ENCODE results near the gene TXNIP.

The TXNIP gene

GRCh38 chr1:146012703-146013558 lies 16.6 kb upstream of the TXNIP start:
- DNase-seq (ENCODE audit: low read depth in 4 of 4, low spot score in 1 of 4) = no peak

- no peak for DNase-seq (ENCODE audit: low read depth in 4 of 4, low spot score in 1 of 4)
Observed at GRCh38 chr1:146010126-146010738, 13.9 kb upstream of the TXNIP start.

GRCh38 chr1:146007489-146008133 lies 11.2 kb upstream of the TXNIP start:
- no peak for DNase-seq (ENCODE audit: low read depth in 4 of 4, low spot score in 1 of 4)

- no peak for DNase-seq (ENCODE audit: low read depth in 4 of 4, low spot score in 1 of 4)
Observed at GRCh38 chr1:146001709-146002108, 5.3 kb upstream of the TXNIP start.

GRCh38 chr1:145999321-146000024 lies 3.1 kb upstream of the TXNIP start:
- no peak for DNase-seq (ENCODE audit: low read depth in 4 of 4, low spot score in 1 of 4)

- no peak for DNase-seq (ENCODE audit: low read depth in 4 of 4, low spot score in 1 of 4)
Observed at GRCh38 chr1:145997718-145998023, 1.3 kb upstream of the TXNIP start.

GRCh38 chr1:145997016-145997717 lies 788 bp upstream of the TXNIP start:
- DNase-seq (ENCODE audit: low read depth in 4 of 4, low spot score in 1 of 4) = no peak

GRCh38 chr1:145995964-145996432 lies 381 bp downstream of the TXNIP start:
- DNase-seq (ENCODE audit: low read depth in 4 of 4, low spot score in 1 of 4) = no peak

GRCh38 chr1:145995148-145995881 lies 1.1 kb downstream of the TXNIP start:
- DNase-seq (ENCODE audit: low read depth in 4 of 4, low spot score in 1 of 4) = no peak

- no peak for DNase-seq (ENCODE audit: low read depth in 4 of 4, low spot score in 1 of 4)
Observed at GRCh38 chr1:145994391-145995120, 1.8 kb downstream of the TXNIP start.

GRCh38 chr1:145993618-145994390 lies 2.6 kb downstream of the TXNIP start:
- DNase-seq (ENCODE audit: low read depth in 4 of 4, low spot score in 1 of 4) = no peak

GRCh38 chr1:145992958-145993617 lies 3.3 kb downstream of the TXNIP start:
- DNase-seq (ENCODE audit: low read depth in 4 of 4, low spot score in 1 of 4) = no peak

- DNase-seq (ENCODE audit: low read depth in 4 of 4, low spot score in 1 of 4) = no peak
Observed at GRCh38 chr1:145992502-145992936, 3.9 kb downstream of the TXNIP start.

- DNase-seq (ENCODE audit: low read depth in 4 of 4, low spot score in 1 of 4) = no peak
Observed at GRCh38 chr1:145991735-145992412, 4.5 kb downstream of the TXNIP start.

GRCh38 chr1:145990249-145990855 lies 6.0 kb downstream of the TXNIP start:
- DNase-seq (ENCODE audit: low read depth in 4 of 4, low spot score in 1 of 4) = no peak

- no peak for DNase-seq (ENCODE audit: low read depth in 4 of 4, low spot score in 1 of 4)
Observed at GRCh38 chr1:145988773-145989172, 7.6 kb downstream of the TXNIP start.

- no peak for DNase-seq (ENCODE audit: low read depth in 4 of 4, low spot score in 1 of 4)
Observed at GRCh38 chr1:145987926-145988325, 8.5 kb downstream of the TXNIP start.
